ENCODE results near the gene MYF6. TPM values are rescaled to one million over a fixed set of nuclear protein-coding genes. Genes with fewer than 3 reads are reported as not detected.

MYF6 gene
- total and polyA plus RNA-seq, 11 donors: 0.21 to 0.69 (median 0.47) TPM; not detected in 8

GRCh38 chr12:80747800-80748199 lies 40.4 kb downstream of the MYF6 start:
- intact Hi-C loops (cut with DNase I): no loop called here
- 50 to 66% (median 58%) methylated on average over 2 of the region's 2 CpGs for WGBS, 4 donors

GRCh38 chr12:80749456-80749855 lies 42.0 kb downstream of the MYF6 start:
- Histone ChIP-seq H3K27me3 (no peaks in the 10 kb centered on the region), H3K27ac (no peak overlapping the region), H3K9me3 (no peaks in the 10 kb centered on the region), H3K36me3 (no peaks in the 10 kb centered on the region), H3K4me3 (no peak overlapping the region), H3K4me1 (no peaks in the 10 kb centered on the region)
- intact Hi-C loops (cut with DNase I): no loop called here
- no peak for TF ChIP-seq POLR2A (IDR thresholded peaks at IDR 0.05)
- TF ChIP-seq CTCF (IDR thresholded peaks at IDR 0.05): no peak
- 69 to 80% (median 74%) methylated on average over 2 of the region's 2 CpGs for WGBS, 4 donors
- DNase-seq (no peak), ATAC-seq (no peak)

More at GRCh38 chr12:80747800-80748199, 40.4 kb downstream of the MYF6 start:
- H3K36me3 ChIP-seq: no peaks in the 10 kb centered on the region
- no peak overlapping the region for H3K4me3 ChIP-seq
- ATAC-seq (no peak), DNase-seq (no peak)
- TF ChIP-seq POLR2A (IDR thresholded peaks at IDR 0.05) (no peak), CTCF (IDR thresholded peaks at IDR 0.05) (no peak)
- no peaks in the 10 kb centered on the region for H3K4me1 ChIP-seq
- H3K27ac ChIP-seq: no peak overlapping the region
- no peaks in the 10 kb centered on the region for H3K27me3 ChIP-seq
- no peaks in the 10 kb centered on the region for H3K9me3 ChIP-seq

- H3K36me3 ChIP-seq: no peaks in the 10 kb centered on the region
- intact Hi-C loops (cut with DNase I): no loop called here
- H3K4me1 ChIP-seq: no peaks in the 10 kb centered on the region
- ATAC-seq: no peak
- no peaks in the 10 kb centered on the region for H3K27me3 ChIP-seq
- H3K4me3 ChIP-seq: no peak overlapping the region
- no peak for DNase-seq
- TF ChIP-seq CTCF (IDR thresholded peaks at IDR 0.05) (no peak), POLR2A (IDR thresholded peaks at IDR 0.05) (no peak)
- no peaks in the 10 kb centered on the region for H3K9me3 ChIP-seq
- H3K27ac ChIP-seq: no peak overlapping the region
Measured at GRCh38 chr12:80752464-80752863, 45.0 kb downstream of the MYF6 start.

- no peak for ATAC-seq
- intact Hi-C loops (cut with DNase I): no loop called here
- no peak for DNase-seq
Measured at GRCh38 chr12:80754274-80754673, 46.8 kb downstream of the MYF6 start.

More at GRCh38 chr12:80754274-80754673, 46.8 kb downstream of the MYF6 start:
- H3K4me1 ChIP-seq: no peaks in the 10 kb centered on the region
- no peaks in the 10 kb centered on the region for H3K36me3 ChIP-seq
- H3K4me3 ChIP-seq: no peak overlapping the region
- 83 to 91% (median 88%) methylated on average over 3 of the region's 3 CpGs for WGBS, 4 donors
- no peaks in the 10 kb centered on the region for H3K9me3 ChIP-seq
- H3K27ac ChIP-seq: no peak overlapping the region
- TF ChIP-seq CTCF (IDR thresholded peaks at IDR 0.05) (no peak), POLR2A (IDR thresholded peaks at IDR 0.05) (no peak)
- no peaks in the 10 kb centered on the region for H3K27me3 ChIP-seq
